NCI-H2107 treated with DMSO at 0.1 percent for 48 hours (cell line): ENCODE data around the gene LRRN4CL.
A peak's percentile ranks its signal among the peaks of the same experiment; 100 is the strongest.
"Not testable (repeated sequence)": the region's sequence is repeated elsewhere in the genome, so short reads cannot be mapped to it uniquely, and the experiment has no call there.

Experiments used
- DNase-seq: peaks from one replicate; lab custom pipeline; 2025; ENCODE audit not compliant: unreplicated experiment; lab: John Stamatoyannopoulos, UW

LRRN4CL gene

DNA sequence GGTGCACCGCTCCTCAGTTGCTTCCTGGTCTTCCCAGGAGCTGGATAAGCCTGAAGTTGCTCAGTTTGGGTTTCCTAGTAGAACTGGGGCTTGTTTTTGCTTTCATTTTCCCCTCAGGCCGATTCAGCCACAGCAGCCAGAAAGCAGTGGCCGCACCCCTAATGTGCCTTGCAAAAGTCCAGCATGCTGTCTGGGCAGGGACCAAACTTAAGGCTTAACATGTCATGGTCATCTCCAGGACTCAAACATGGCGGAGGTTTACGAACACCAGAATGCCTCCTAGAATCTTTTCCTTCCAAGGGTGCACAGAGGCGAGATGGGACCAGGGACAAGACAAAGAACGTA, 20.6 kb upstream of the LRRN4CL start:
- no peak for DNase-seq

DNA sequence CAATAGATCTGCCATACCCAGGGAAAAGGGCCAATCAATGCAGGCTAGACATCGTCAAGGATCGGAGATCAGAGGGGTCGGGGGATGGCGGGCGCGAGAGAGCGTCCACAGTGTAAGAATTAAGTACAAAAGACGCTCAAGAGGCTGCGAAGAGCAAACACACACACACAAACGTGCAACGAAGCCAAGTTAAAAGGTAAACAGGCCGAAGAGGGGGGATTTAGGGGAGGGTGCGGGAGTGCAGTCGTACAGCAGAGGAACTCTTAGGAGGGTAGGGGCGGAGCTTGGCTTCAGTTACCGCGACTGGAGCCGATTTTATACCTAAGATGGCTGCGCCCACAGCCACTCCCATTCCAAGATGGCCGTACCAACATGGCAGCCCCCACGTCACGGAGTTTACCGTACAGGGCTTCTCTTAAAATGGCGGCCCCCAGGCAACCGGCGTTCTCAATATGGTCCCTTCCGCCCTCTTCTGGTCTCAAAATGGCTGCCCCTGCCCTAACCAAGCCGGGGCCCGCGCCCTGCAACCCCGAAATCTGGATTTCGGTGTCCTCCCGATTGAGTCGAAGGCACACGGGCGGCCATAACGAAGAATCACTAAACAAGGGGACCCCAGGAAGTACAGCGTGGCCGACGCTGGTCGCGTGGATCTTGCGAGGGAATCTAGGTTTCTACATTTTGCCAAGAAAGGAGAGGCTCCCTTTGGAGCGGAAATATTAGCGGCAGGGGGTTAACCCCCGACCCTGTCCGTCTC, 20.1 kb upstream of the LRRN4CL start:
- DNase-seq, result peak; percentile 98

DNA sequence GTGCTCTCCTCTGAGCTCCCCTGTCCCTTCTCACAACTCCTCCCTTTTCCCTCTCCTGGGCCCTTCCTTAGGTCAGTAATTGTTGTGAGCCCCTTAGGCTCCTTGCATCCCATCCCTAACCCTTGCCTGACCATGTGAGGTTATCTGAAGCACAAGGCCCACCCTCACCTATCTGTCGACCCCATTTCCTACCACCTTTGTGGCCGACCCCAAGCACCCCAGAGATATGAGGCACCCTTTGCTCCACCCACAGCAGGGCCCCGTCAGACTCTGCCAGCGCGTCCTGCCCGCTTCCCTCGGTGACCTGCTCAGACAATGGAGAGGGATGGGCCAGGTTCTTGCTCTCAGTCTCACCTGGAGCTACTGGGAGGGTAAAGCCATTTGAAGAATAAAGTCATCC, 19.5 kb upstream of the LRRN4CL start:
- DNase-seq, result no peak

DNA sequence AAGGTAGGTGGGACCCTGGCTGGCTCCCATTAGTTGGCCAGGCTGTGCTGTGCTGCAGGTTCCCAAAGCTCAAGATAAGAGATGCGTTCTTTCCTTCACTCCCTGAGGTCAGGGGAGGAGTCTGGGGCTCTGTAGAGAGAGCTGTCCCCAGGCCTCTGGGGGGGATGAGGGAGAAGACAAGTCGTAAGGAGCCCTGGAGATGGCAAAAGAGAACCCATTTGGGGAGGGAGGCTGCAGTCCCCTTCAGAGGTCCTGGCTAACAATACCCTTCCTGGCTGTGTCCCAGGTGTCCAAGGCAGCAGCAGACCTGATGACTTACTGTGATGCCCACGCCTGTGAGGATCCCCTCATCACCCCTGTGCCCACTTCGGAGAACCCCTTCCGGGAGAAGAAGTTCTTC, 19.1 kb upstream of the LRRN4CL start:
- DNase-seq, result no peak

DNA sequence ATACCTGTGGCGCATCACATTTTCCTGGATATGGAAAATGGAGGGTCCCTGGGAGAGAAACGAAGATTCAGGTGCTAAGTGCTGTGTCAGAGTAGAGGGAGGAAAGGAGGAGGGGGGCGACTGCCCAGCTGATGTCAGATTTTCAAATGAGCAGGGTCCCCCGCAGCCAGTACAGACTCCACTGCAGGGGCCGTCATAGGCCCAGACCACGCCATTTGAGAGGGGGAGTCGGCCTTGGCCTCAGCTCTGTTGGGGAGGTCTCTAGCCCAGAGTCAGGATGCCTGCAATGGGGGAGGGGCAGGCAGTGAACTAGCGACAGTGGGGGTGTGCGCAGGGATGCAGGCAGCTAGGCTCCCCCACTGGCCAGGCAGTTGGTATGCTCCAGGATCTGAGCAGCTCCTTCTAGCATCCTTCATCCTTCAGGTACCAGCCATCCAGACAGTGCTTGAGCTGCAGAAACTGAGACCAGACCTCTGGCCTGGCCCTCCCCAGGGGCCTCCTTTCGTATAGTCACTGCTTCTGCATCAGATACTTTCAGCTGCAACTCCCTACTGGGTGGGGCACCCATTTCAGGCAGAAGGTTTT, 18.0 kb upstream of the LRRN4CL start, which contains the start of the genes BSCL2 and GNG3:
Gene BSCL2 (minus strand): TSS at position 148 of the 585 bp plus-strand sequence. CDS start 229 bp downstream, outside the sequence.
Gene GNG3 (plus strand): TSS at position 400 of the 585 bp plus-strand sequence. CDS start 620 bp downstream, outside the sequence.
- DNase-seq, result no peak

DNA sequence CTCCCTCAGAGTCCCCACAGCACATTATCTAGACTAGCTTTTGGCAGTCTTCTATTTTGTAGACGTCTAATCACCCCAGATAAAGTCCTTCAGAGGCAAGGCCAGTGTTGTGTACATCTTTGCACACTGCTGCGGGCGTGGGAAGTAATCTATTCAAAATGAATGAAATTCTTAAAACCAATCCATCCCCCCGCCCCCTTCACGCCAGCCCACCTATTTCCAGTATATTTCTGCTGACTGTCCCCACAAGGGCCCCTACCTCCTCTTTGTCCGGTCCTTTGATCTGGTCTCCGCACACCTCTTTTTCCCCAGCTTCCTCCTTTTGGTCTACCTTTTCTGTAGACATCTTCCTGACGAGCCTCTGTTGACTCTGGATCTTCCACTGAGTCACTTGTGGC, 17.5 kb upstream of the LRRN4CL start:
- DNase-seq, result no peak

DNA sequence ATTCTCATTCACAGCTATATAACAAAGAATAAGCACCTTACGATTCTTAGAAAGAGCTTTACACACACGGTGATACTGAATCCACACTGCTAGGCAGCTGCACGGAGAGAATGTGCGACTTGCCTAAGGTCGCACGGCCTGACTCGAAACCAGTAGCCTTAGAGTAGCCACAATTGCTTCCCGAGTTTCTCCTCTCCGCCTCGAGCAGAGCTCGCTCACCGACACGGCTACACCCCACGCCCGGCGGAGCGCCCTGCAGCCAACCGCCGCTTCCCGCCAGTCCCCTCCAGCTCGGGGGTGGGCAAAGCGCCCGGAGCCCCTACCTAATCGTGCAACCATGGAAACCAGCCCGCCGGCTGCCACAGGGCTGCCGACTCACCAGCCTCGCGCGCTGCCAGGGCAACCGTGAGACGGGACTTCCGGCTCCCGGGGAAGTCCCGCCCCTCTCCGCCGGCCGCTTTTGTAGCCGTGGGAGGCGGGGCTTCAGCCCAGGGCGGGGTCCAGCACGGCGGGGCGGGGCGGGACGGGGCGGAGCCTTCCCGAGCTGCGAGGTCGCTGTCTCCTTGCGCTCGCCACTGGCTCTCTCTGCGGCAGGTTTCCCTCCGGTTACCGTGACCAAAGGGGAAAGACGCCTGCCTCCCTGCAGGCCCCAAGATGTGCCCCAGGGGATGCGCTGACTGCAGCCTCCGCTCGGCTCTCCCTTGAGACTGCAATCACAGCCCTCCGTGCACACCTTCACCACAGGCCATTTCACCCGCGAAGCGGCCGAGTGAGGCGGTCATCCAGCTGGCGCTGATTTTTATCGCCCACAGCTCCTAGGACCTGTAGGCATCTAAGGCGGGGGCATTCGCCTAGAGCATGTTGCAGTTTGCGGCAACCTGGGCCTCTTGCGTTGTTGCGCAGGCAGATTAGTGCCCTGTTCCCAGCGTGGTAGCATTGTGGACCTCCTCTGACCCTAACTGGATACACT, 16.8 kb upstream of the LRRN4CL start:
- peak; percentile 78 for DNase-seq

DNA sequence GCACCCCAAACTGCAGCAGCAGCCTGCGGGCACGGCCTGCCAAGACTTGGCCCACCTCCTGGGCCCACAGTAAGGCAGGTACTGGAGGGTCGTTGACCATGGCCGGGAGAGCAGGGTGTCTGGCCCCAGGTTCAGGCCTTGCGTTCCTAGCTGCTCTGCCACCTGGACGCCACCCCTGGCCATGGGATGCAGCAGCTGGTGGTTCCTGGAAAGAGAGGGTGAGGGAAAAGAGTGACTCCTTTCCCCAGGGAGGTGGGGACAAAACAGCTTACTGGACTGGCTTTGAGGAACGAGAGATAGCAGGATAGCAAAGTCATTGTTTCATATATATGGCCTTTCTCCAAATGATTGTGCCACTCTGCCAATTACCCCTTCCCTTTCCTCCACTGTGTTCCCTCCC, 16.1 kb upstream of the LRRN4CL start:
- no peak for DNase-seq

DNA sequence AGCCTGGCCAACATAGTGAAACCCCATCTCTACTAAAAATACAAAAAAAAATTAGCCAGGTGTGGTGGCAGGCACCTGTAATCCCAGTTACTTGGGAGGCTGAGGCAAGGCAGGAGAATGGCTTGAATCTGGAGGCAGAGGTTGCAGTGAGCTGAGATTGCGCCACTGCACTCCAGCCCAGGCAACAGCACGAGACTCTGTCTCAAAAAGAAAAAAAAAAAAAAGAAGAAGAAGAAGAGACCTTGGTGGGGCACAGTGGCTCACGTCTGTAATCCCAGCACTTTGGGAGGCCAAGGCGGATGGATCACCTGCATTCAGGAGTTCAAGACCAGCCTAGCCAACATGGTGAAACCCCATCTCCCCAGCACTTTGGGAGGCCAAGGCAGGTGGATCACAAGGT, 14.6 kb upstream of the LRRN4CL start:
- not testable (repeated sequence) for DNase-seq

DNA sequence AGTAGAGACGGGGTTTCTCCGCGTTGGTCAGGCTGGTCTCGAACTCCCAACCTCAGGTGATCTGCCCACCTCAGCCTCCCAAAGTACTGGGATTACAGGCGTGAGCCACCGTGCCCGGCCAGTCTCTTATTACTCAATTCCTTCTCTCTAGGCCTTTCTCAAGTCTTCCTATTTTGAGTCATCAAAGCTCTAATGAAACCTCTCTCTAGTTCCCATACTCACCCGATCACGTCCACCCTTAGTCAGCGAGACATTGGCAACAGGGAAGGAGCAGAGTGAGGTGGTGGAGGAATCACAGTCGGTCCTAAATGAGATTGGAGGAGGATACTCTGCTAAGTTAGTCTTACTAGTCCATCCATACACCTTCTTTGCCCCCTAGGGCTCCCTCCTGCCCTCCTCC, 12.9 kb upstream of the LRRN4CL start:
- no peak for DNase-seq

DNA sequence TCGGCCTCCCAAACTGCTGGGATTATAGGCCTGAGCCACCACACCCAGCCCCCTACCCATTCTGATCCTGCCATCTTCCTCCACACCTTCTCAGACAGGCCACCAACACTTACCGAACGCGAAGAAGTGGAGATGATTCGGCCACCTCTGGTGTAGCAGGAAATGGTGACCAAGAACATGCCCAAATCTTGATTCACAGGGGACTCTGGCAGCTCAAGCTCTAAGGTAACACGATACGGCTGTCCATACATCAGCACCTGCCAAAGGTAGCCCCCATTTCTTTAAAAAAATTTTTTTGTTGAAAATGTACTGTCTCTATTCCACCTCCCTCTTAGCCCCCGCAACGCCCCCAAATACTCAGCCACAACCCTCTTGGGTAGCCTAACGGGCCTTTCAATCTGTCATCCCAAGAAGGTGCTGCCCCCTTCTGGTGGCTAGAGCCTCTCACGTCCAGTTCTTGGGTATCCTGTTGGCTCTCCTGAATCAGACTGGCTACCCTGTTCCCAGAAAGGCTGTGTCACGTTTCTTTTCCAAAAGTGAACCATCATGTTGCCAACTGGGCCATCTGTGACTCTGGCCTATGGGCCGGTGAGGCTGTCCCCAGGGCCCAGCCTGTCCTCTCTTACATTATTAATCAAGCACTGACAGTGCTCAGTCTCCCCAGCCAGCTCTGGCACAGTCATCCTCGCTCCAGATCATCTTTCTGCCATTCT, 5.3 kb upstream of the LRRN4CL start:
- peak; percentile 17 for DNase-seq

DNA sequence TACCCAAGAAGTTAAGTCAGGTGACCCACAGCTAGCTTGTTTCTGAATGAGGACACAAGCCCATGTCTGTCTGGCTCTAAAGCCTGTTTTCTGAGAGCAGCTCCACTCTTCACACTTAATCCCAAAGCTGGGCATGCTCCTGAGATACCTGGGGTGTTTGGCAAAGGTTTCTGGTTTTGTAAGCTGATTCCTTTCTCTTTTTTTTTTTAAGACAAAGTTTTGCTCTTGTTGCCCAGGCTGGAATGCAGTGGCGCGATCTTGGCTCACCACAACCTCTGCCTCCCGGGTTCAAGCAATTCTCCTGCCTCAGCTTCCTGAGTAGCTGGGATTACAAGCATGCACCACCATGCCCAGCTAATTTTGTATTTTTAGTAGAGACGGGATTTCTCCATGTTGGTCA, 4.3 kb upstream of the LRRN4CL start:
- peak; percentile 19 for DNase-seq

DNA sequence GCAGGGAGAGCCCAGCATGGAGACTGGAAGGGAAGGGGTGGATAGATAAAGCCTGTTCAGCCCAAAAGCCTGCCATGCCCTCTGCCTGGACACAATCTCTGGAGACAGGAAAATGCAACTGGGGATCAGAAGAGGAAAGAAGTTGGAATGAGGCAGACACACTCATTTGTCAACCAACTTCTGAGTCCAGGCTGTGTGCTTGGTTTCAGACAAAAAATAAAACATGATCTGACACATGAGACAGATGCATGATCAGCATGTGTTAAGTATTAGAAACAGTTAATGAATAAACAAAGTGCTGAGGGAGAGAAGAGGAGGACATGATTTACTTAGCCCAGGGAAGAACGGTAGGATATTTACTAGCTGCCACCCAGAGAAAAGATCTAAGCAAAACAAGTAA, 839 bp downstream of the LRRN4CL start:
- DNase-seq, result no peak

DNA sequence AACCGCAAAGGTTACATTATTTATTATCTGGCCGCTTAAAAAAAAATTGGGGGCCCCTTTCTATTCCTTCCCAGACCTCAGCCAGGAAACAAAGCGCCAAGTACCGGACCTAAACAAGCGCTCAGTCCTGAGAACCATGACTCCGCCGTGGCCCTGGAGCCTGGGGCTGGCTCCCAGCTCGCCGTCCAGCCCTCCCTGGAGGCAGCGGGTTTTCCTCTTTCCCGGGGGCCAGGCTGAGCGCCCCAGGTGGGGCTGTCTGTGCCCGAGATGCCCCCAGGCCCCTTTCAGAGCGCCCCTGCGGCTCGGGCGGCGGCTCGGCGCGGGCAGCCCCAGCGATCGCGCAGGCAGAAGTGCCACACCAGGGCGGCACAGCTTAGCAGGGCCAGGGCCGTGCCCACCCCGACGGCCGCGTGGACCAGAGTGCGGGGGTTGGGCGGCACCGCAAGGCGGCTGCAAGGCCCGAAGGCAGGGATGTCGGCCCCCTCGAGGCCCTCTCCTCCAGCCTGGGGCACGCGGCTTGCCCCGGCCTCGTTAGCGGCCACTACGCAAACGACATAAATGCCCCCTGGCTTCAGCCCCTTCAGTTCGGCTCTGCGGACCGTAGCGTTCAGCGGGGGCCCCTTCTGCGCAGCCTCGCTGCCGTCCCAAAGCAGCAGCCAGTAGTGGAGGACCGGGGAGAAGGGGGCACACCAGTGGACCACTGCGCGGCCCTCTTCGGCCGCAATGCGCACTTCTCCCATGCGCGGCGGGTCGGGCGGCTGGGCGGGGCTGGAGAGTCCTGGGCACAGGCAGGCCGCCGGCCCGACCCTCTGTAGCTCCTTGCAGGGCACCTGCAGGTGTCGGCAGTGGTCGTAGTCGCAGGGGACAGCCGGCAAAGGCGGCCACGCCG, 1.6 kb downstream of the LRRN4CL start:
- no peak for DNase-seq

DNA sequence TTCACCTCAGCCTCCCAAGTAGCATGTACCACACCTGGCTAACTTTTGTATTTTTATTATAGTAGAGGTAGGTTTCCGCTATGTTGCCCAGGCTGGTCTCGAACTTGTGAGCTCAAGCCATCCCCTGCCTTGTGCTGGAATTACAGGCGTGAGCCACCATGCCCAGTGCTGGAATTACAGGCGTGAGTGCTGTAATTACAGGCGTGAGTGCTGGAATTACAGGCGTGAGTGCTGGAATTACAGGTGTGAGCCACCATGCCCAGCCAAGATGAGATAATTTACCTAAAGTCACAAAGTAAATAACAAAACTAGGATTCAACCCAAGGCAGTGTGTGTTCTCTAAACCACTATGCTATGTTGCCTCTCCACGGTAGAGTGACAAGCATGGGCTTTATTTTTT, 6.8 kb downstream of the LRRN4CL start:
- no peak for DNase-seq

DNA sequence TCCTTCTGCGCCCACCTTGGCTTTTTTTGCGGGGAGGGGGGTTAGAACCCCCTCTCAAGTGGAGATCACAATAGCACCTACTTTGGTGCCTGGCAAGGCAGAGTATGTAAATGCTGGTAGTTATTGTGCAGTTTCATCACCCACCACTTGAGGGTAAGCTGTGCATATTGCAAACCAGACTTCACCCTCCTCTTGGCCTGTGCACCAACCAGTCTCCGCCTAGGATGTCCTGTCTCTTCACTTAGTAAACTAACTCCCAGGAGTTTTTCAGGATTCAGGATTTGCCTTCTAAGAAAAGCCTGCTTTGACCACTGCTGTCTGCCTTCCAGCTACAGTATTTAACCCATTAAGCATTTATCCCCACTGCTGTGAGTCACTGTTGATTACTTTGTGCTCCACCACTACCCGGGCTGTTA, 8.5 kb downstream of the LRRN4CL start:
- peak; percentile 79 for DNase-seq

DNA sequence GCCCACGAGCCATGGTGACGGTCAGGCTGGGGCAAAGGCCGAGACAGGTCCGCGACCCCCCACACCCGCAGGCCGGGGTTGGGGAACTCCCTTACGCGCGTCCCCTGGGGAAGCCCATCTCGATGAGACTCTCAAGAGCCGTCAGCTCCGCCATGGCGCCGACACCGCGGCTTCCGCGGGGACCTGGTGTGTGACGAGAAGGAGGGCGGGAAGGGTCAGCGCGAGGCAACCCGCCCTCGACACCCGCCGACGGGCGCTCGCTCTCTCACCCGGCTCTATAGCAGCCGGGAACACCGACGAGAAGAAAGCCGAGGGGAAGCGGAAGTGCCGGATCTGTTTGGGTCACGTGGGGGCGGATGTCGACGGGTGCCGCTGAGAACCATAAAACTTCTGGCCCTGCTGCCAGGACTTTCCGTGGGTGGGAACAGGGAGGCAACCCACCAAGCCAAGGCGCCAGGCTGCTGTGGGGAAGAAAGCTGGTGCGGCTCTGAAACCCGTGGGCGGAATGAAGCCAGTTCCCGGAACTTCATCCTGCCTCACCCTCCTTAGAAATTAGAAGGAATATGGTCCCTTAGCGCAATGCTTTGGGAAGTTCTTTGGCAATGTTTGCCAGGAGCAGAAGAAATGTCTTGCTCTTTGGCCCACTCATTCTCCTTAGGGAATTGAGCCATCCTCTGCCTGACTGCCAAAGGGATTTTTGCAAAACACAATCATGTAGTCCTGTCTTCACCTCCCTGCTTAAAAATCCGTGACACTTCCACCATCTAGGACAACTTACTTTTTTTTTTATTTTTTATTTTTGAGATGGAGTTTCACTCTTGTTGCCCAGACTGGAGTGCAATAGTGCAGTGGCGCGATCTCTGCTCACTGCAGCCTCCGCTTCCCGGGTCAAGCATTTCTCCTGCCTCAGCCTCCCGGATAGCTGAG, 10.3 kb downstream of the LRRN4CL start, which contains the start of gene UBXN1:
Gene UBXN1 (minus strand): TSS at position 304 of the 927 bp plus-strand sequence. CDS start 150 bp downstream, at position 154.
- DNase-seq, result peak; percentile 76

DNA sequence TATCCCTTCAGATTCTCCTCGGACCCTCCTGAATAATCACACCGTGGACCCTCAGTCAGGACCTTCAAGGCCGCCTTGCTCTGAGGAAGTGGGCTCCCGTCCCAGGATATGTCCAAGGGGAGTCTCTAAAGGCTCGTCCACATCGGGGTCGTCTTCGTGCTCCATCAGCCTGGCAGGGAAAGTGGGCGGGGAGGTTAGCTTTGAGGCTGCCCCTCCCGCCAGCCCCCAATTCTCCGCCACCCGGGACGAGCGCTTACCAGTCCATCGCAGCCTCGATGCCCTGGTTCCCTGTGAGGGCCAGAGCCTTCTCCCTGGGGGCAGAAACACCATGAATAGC, 10.9 kb downstream of the LRRN4CL start:
- DNase-seq, result no peak

DNA sequence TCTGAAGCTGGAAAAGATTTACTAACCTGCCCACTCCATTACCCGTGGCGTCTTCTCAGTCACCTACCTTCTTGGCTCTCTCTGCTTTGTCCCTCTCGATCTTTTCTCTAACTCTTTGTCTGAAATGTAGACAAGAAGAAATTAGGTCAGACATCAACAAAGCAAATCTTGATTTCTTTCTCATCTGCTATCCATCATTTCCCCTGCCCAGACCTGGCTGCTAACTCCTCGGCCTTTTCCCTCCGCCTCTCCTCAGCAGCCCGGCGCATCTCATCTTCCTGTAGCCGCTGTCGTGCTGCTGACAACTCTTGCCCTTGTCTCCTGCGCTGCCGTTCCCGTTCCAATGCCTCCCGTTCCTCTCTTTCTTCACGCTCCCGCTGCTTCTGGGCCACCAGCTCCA, 11.6 kb downstream of the LRRN4CL start:
- DNase-seq, result no peak
